OCI-M1 (cell line): Measurements from ENCODE around the gene EFNA2.
"Not testable (repeated sequence)": the region's sequence is repeated elsewhere in the genome, so short reads cannot be mapped to it uniquely, and the experiment has no call there.

ENCODE experiments used
- DNase-seq: peaks from one replicate; lab custom pipeline; 2025; lab: John Stamatoyannopoulos, UW

EFNA2 gene

GRCh38 chr19:1318678-1319471, 33.2 kb downstream of the EFNA2 start:
- DNase-seq = no peak

- not testable (repeated sequence) for DNase-seq
Measured at GRCh38 chr19:1320282-1320650, 34.6 kb downstream of the EFNA2 start.

GRCh38 chr19:1321539-1321938, 35.9 kb downstream of the EFNA2 start:
- no peak for DNase-seq

- no peak for DNase-seq
Measured at GRCh38 chr19:1322198-1322981, 36.7 kb downstream of the EFNA2 start.

GRCh38 chr19:1324249-1324805, 38.7 kb downstream of the EFNA2 start:
- no peak for DNase-seq

GRCh38 chr19:1324806-1325567, 39.3 kb downstream of the EFNA2 start:
- no peak for DNase-seq

GRCh38 chr19:1325568-1326294, 40.1 kb downstream of the EFNA2 start:
- DNase-seq = no peak

GRCh38 chr19:1327125-1327524, 41.5 kb downstream of the EFNA2 start:
- no peak for DNase-seq

- DNase-seq = not testable (repeated sequence)
Measured at GRCh38 chr19:1332208-1332607, 46.5 kb downstream of the EFNA2 start.

- DNase-seq = no peak
Measured at GRCh38 chr19:1336079-1336684, 50.5 kb downstream of the EFNA2 start.

GRCh38 chr19:1340681-1341469, 55.2 kb downstream of the EFNA2 start:
- DNase-seq = no peak

- no peak for DNase-seq
Measured at GRCh38 chr19:1343041-1343440, 57.4 kb downstream of the EFNA2 start.

- no peak for DNase-seq
Measured at GRCh38 chr19:1349211-1349610, 63.5 kb downstream of the EFNA2 start.

- no peak for DNase-seq
Measured at GRCh38 chr19:1350867-1351266, 65.2 kb downstream of the EFNA2 start.
